Measurements from ENCODE around the gene OR7G2. TPM values are rescaled to one million over a fixed set of nuclear protein-coding genes. Genes with fewer than 3 reads are reported as not detected.
"Not testable (repeated sequence)": the region's sequence is repeated elsewhere in the genome, so short reads cannot be mapped to it uniquely, and the experiment has no call there.

Gene OR7G2
- polyA plus RNA-seq, 6 donors from 2014 or later = not detected

- H3K4me3 Mint-ChIP-seq = no peak overlapping the region
- no peak for DNase-seq
- no peak overlapping the region for H3K27ac Mint-ChIP-seq
- ATAC-seq (ENCODE audit: low read depth in 2 of 2) = no peak
- peaks cover 0 to 7% of the 10 kb centered on the region in 2 donors for H3K36me3 Mint-ChIP-seq
- peaks cover 0 to 5% (median 0%) of the 10 kb centered on the region in 7 donors for H3K9me3 Mint-ChIP-seq
- peaks cover 4 to 7% (median 5%) of the 10 kb centered on the region in 3 donors for H3K27me3 Mint-ChIP-seq
- H3K4me1 Mint-ChIP-seq = no peaks in the 10 kb centered on the region
Measured at GRCh38 chr19:9061879-9062278, 45.4 kb downstream of the OR7G2 start.

GRCh38 chr19:9060564-9061340 is 46.5 kb downstream of the OR7G2 start:
- no peak overlapping the region for H3K27ac Mint-ChIP-seq
- DNase-seq (no peak), ATAC-seq (ENCODE audit: low read depth in 2 of 2) (no peak)
- H3K27me3 Mint-ChIP-seq = peaks cover 4 to 7% (median 5%) of the 10 kb centered on the region in 3 donors
- H3K4me1 Mint-ChIP-seq = no peaks in the 10 kb centered on the region
- peaks cover 0 to 7% of the 10 kb centered on the region in 2 donors for H3K36me3 Mint-ChIP-seq
- no peak overlapping the region for H3K4me3 Mint-ChIP-seq
- H3K9me3 Mint-ChIP-seq = peaks cover 0 to 5% (median 0%) of the 10 kb centered on the region in 7 donors

GRCh38 chr19:9058905-9059667 is 48.2 kb downstream of the OR7G2 start:
- no peaks in the 10 kb centered on the region for H3K4me1 Mint-ChIP-seq
- H3K27me3 Mint-ChIP-seq = peaks cover 4 to 7% (median 5%) of the 10 kb centered on the region in 3 donors
- H3K36me3 Mint-ChIP-seq = peaks cover 0 to 7% of the 10 kb centered on the region in 2 donors

GRCh38 chr19:9057505-9058258 is 49.6 kb downstream of the OR7G2 start:
- Mint-ChIP-seq H3K27ac (no peak overlapping the region), H3K4me1 (no peaks in the 10 kb centered on the region), H3K36me3 (peaks cover 0 to 7% of the 10 kb centered on the region in 2 donors), H3K4me3 (no peak overlapping the region), H3K27me3 (peaks cover 4 to 7% (median 5%) of the 10 kb centered on the region in 3 donors), H3K9me3 (peaks cover 0 to 10% (median 4%) of the 10 kb centered on the region in 7 donors)
- no peak for ATAC-seq (ENCODE audit: low read depth in 2 of 2)
- no peak for DNase-seq

More at GRCh38 chr19:9058905-9059667, 48.2 kb downstream of the OR7G2 start:
- no peak overlapping the region for H3K4me3 Mint-ChIP-seq
- DNase-seq = no peak
- H3K9me3 Mint-ChIP-seq = peaks cover 0 to 8% (median 0%) of the 10 kb centered on the region in 7 donors
- no peak overlapping the region for H3K27ac Mint-ChIP-seq
- no peak for ATAC-seq (ENCODE audit: low read depth in 2 of 2)

- H3K27me3 Mint-ChIP-seq; H3K36me3 Mint-ChIP-seq; H3K4me1 Mint-ChIP-seq; DNase-seq; H3K27ac Mint-ChIP-seq; ATAC-seq (ENCODE audit: low read depth in 2 of 2); H3K4me3 Mint-ChIP-seq; H3K9me3 Mint-ChIP-seq: not testable (repeated sequence)
Measured at GRCh38 chr19:9056131-9056530, 51.1 kb downstream of the OR7G2 start.

- H3K4me3 Mint-ChIP-seq = peak overlapping the region in 1 of 8 donors; percentile 72
- H3K36me3 Mint-ChIP-seq = peaks cover 0 to 7% of the 10 kb centered on the region in 2 donors
- peaks cover 4 to 7% (median 5%) of the 10 kb centered on the region in 3 donors for H3K27me3 Mint-ChIP-seq
- H3K27ac Mint-ChIP-seq = peak overlapping the region in 1 of 6 donors; percentile 84
- DNase-seq = no peak
- ATAC-seq (ENCODE audit: low read depth in 2 of 2) = no peak
- no peaks in the 10 kb centered on the region for H3K4me1 Mint-ChIP-seq
- peaks cover 0 to 10% (median 4%) of the 10 kb centered on the region in 7 donors for H3K9me3 Mint-ChIP-seq
Measured at GRCh38 chr19:9054765-9055164, 52.5 kb downstream of the OR7G2 start.

GRCh38 chr19:9054207-9054606 is 53.1 kb downstream of the OR7G2 start:
- no peak for ATAC-seq (ENCODE audit: low read depth in 2 of 2)
- H3K9me3 Mint-ChIP-seq = peaks cover 0 to 10% (median 4%) of the 10 kb centered on the region in 7 donors

GRCh38 chr19:9053674-9054073 is 53.6 kb downstream of the OR7G2 start:
- not testable (repeated sequence) for ATAC-seq (ENCODE audit: low read depth in 2 of 2); H3K27ac Mint-ChIP-seq

More at GRCh38 chr19:9054207-9054606, 53.1 kb downstream of the OR7G2 start:
- no peak for DNase-seq
- peaks cover 0 to 7% of the 10 kb centered on the region in 2 donors for H3K36me3 Mint-ChIP-seq
- no peak overlapping the region for H3K27ac Mint-ChIP-seq
- no peak overlapping the region for H3K4me3 Mint-ChIP-seq
- peaks cover 4 to 7% (median 5%) of the 10 kb centered on the region in 3 donors for H3K27me3 Mint-ChIP-seq
- H3K4me1 Mint-ChIP-seq = no peaks in the 10 kb centered on the region

GRCh38 chr19:9052894-9053293 is 54.4 kb downstream of the OR7G2 start:
- Mint-ChIP-seq H3K4me3 (no peak overlapping the region), H3K36me3 (peaks cover 0 to 4% of the 10 kb centered on the region in 2 donors), H3K9me3 (peaks cover 0 to 8% (median 3%) of the 10 kb centered on the region in 7 donors), H3K4me1 (no peaks in the 10 kb centered on the region), H3K27ac (no peak overlapping the region), H3K27me3 (peaks cover 3 to 4% (median 3%) of the 10 kb centered on the region in 3 donors)
- DNase-seq (no peak), ATAC-seq (ENCODE audit: low read depth in 2 of 2) (no peak)

More at GRCh38 chr19:9053674-9054073, 53.6 kb downstream of the OR7G2 start:
- not testable (repeated sequence) for H3K36me3 Mint-ChIP-seq, H3K4me1 Mint-ChIP-seq, H3K9me3 Mint-ChIP-seq, H3K4me3 Mint-ChIP-seq, H3K27me3 Mint-ChIP-seq, DNase-seq

Other genes starting within 250 kb of the OR7G2 start
- not detected for gene MUC16, start 97.1 kb downstream of the OR7G2 start, polyA plus RNA-seq (ENCODE audit: low read depth in 6 of 6)
- not detected for gene OR1M1, start 20.4 kb downstream of the OR7G2 start, polyA plus RNA-seq (ENCODE audit: low read depth in 6 of 6)
- not detected for gene OR7G1, start 8.3 kb upstream of the OR7G2 start, polyA plus RNA-seq (ENCODE audit: low read depth in 6 of 6)
- gene OR7G3, start 19.5 kb upstream of the OR7G2 start, polyA plus RNA-seq (ENCODE audit: low read depth in 6 of 6) = not detected
- 10 to 100 TPM; 28.6 to 76.1 (median 37.6) TPM for gene ZNF317, start 32.9 kb upstream of the OR7G2 start, polyA plus RNA-seq (ENCODE audit: low read depth in 6 of 6)
- under 1 TPM in 1 of 6 donors, not detected in 5; 0.42 TPM for gene OR7D2, start 71.5 kb upstream of the OR7G2 start, polyA plus RNA-seq (ENCODE audit: low read depth in 6 of 6)
- not detected for gene OR7D4, start 112.1 kb upstream of the OR7G2 start, polyA plus RNA-seq (ENCODE audit: low read depth in 6 of 6)
- gene OR7E24, start 143.5 kb upstream of the OR7G2 start, polyA plus RNA-seq (ENCODE audit: low read depth in 6 of 6) = not detected
- 10 to 100 TPM in 4 of 6 donors, 1 to 10 TPM in 2; 5.2 to 37.3 (median 11.3) TPM for gene ZNF699, start 202.4 kb upstream of the OR7G2 start, polyA plus RNA-seq (ENCODE audit: low read depth in 6 of 6)
- 10 to 100 TPM; 40.6 to 62.3 (median 46.7) TPM for gene ZNF559, start 216.7 kb upstream of the OR7G2 start, polyA plus RNA-seq (ENCODE audit: low read depth in 6 of 6)